Measurements from ENCODE around the gene TEX22.

The TEX22 gene

DNA sequence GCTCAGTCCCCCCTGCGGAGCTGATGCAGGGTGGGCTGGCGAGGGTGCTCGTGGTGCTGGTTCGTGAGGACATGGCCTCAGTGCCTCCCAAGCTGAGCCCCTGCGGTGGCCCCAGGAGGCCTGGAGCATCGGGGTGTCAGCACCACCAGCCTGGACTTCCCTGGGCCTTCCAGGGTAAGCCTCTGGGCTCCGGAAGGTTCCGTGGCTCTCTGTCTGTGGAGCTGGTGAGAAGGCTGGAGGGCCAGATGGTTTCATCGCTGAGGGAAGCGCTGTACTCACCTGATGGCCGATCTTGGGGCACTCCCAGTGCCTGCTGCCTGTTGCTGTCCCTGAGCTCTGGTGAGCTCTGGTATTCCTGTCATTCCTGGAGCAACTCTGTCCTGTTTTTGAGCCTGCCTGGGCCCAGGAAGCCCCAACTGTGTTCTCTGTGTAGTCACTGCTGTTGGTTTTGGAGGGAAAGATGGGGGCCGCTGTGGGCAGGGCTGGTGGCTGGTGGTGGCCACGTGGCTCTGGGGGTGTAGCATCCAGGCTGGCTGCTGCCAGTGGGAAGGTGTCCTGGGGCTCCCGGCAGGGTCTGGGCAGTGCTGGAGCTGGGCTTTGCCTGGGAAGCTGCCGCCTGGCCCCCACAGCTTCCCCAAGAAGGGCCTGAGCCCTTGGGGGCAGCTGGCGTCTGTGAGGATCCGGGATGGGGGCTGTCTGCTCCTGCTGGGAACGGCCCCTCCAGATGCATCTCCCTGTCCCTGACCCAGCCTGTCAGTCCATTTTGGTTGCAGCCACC, 39.6 kb downstream of the TEX22 start:
- H3K4me3 ChIP-seq (ENCODE audit: low read depth, low read length, poor library complexity, severe bottlenecking): no peak overlapping the region
- no peak overlapping the region for H3K4me2 ChIP-seq (ENCODE audit: low read length)
- H3K9me3 ChIP-seq (ENCODE audit: low read length): peaks cover 13% of the 10 kb centered on the region
- H3K79me2 ChIP-seq (ENCODE audit: insufficient read depth, low read length): peaks cover 51% of the 10 kb centered on the region
- no peak overlapping the region for H2AFZ ChIP-seq (ENCODE audit: low read length)
- no peak overlapping the region for H3K27ac ChIP-seq (ENCODE audit: low read depth, low read length, poor library complexity, severe bottlenecking)
- H3K36me3 ChIP-seq (ENCODE audit: insufficient read depth, low read length): peaks cover 73% of the 10 kb centered on the region
- H3K9me2 ChIP-seq (ENCODE audit: low read depth, low read length): no peaks in the 10 kb centered on the region
- no peaks in the 10 kb centered on the region for H3K4me1 ChIP-seq (ENCODE audit: insufficient read depth, low read length, severe bottlenecking)
- no peaks in the 10 kb centered on the region for H4K20me1 ChIP-seq (ENCODE audit: insufficient read depth, low read length)
- H3F3A ChIP-seq (ENCODE audit: insufficient read depth, low read length): peaks cover 6% of the 10 kb centered on the region; the same call in 1 of the 2 replicates
- H3K27me3 ChIP-seq (ENCODE audit: insufficient read depth, low read length): no peaks in the 10 kb centered on the region
- H3K9ac ChIP-seq (ENCODE audit: low read length): no peak overlapping the region
- no peak for TF ChIP-seq CTCF (IDR thresholded peaks at IDR 0.05; ENCODE audit: low read length)
- TF ChIP-seq EZH2 (IDR thresholded peaks at IDR 0.05; ENCODE audit: borderline replicate concordance, low read length): no peak

DNA sequence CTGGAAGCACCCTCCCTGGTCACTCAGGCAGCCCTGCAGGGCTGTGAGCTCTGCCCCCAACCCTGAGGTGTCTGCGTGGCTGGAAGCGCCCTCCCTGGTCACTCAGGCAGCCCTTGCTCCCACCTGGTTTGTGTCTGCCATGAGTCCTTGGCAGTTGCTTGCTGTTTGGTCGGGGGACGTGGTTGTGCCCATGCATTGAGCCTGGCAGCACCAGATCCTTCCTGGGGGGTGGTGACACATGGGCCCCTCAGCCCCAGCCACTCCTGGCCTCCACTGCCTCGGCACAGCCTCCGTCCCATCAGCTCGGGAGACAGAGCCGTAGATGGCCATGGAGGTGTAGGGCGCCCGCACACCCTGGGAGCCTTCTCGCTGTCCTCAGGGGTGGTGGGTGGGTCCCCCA, 40.8 kb downstream of the TEX22 start:
- Histone ChIP-seq H3K27me3 (ENCODE audit: insufficient read depth, low read length) (no peaks in the 10 kb centered on the region), H2AFZ (ENCODE audit: low read length) (no peak overlapping the region), H3K9me2 (ENCODE audit: low read depth, low read length) (no peaks in the 10 kb centered on the region), H3K36me3 (ENCODE audit: insufficient read depth, low read length) (peaks cover 66% of the 10 kb centered on the region), H3K79me2 (ENCODE audit: insufficient read depth, low read length) (peaks cover 40% of the 10 kb centered on the region), H3K9ac (ENCODE audit: low read length) (no peak overlapping the region), H3K4me1 (ENCODE audit: insufficient read depth, low read length, severe bottlenecking) (no peaks in the 10 kb centered on the region), H3F3A (ENCODE audit: insufficient read depth, low read length) (peaks cover 6% of the 10 kb centered on the region; the same call in 1 of the 2 replicates), H3K4me2 (ENCODE audit: low read length) (no peak overlapping the region), H3K27ac (ENCODE audit: low read depth, low read length, poor library complexity, severe bottlenecking) (no peak overlapping the region), H3K4me3 (ENCODE audit: low read depth, low read length, poor library complexity, severe bottlenecking) (no peak overlapping the region), H4K20me1 (ENCODE audit: insufficient read depth, low read length) (no peaks in the 10 kb centered on the region), H3K9me3 (ENCODE audit: low read length) (peaks cover 13% of the 10 kb centered on the region)
- TF ChIP-seq EZH2 (IDR thresholded peaks at IDR 0.05; ENCODE audit: borderline replicate concordance, low read length) (no peak), CTCF (IDR thresholded peaks at IDR 0.05; ENCODE audit: low read length) (no peak)

DNA sequence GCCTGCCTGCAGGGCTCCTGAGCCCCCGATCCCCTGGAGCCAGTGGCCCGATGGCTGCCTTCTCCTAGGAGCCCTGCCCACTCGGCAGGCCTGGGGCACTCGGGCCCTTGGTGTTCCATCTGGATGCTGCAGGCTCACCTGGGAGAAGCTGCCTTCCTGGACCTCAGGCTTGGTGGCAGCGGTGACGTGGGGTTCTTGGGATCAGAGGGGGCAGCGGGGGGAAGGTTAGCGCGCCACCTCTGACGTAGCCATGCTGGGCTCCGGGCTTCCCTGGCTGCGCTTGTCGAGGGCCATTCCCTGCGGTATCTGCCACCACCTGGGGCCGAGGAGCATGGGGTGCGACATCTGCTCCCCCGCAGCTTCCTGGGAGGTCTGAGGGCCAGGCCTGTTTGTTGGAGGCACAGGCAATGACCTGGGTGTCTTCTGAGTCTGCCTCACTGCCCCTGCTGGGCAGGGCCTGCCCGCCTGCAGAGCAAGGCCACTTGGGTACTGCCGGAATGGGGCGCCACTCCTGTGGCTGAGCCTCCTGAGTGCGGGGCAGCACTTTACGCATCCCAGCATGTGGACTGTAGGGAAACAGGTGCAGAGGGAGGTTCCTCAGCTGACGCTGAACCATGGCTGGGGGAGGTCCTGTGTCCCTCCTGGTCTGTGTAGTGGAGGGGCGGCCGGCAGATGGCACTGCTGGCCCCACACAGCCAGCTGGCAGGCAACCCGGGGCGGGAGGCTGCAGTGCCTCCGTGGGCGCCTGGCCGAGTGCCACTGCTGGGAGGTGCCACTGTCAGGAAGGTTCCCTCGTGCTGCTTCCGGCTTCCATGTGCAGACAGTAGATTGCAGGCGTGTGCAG, 41.6 kb downstream of the TEX22 start:
- Histone ChIP-seq H3K79me2 (ENCODE audit: insufficient read depth, low read length) (peaks cover 32% of the 10 kb centered on the region), H3K36me3 (ENCODE audit: insufficient read depth, low read length) (peaks cover 64% of the 10 kb centered on the region), H3K4me2 (ENCODE audit: low read length) (no peak overlapping the region), H3F3A (ENCODE audit: insufficient read depth, low read length) (peaks cover 6% of the 10 kb centered on the region; the same call in 1 of the 2 replicates), H3K4me3 (ENCODE audit: low read depth, low read length, poor library complexity, severe bottlenecking) (no peak overlapping the region), H3K9ac (ENCODE audit: low read length) (no peak overlapping the region), H3K27me3 (ENCODE audit: insufficient read depth, low read length) (no peaks in the 10 kb centered on the region), H4K20me1 (ENCODE audit: insufficient read depth, low read length) (no peaks in the 10 kb centered on the region), H3K4me1 (ENCODE audit: insufficient read depth, low read length, severe bottlenecking) (no peaks in the 10 kb centered on the region), H3K9me3 (ENCODE audit: low read length) (peaks cover 11% of the 10 kb centered on the region), H2AFZ (ENCODE audit: low read length) (no peak overlapping the region), H3K27ac (ENCODE audit: low read depth, low read length, poor library complexity, severe bottlenecking) (no peak overlapping the region), H3K9me2 (ENCODE audit: low read depth, low read length) (no peaks in the 10 kb centered on the region)
- TF ChIP-seq CTCF (IDR thresholded peaks at IDR 0.05; ENCODE audit: low read length): no peak
- TF ChIP-seq EZH2 (IDR thresholded peaks at IDR 0.05; ENCODE audit: borderline replicate concordance, low read length): no peak
